Body of pancreas (tissue), 4 donors: Measurements from ENCODE around the gene OSBP2. TPM values are rescaled to one million over a fixed set of nuclear protein-coding genes. Genes with fewer than 3 reads are reported as not detected.

Source experiments
- ATAC-seq: fragments of 150-250 bp; one replicate; pipeline ENCODE4 v1.9.1; 2016
- DNase-seq, 4 donors: peaks; one replicate each; pipeline ENCODE4 v3.0.0-alpha.2; 2019
- H3K27ac ChIP-seq, 4 donors: fragments of 200-600 bp; sonication (generic); 1 replicate in 3 of 4; 2 replicates in 1 of 4; pipeline versions ENCODE4 v1.5.1 to v1.6.1; 2016 to 2019; ENCODE audit warnings: mild to moderate bottlenecking in 1 of 4, mixed read lengths in 1 of 4, moderate library complexity in 1 of 4
- H3K27me3 ChIP-seq, 2 donors: fragments of 200-600 bp; sonication (generic); one replicate each; pipeline ENCODE4 v1.6.0; 2016; ENCODE audit warnings: mild to moderate bottlenecking in 1 of 2
- H3K36me3 ChIP-seq, 2 donors: fragments of 200-600 bp; sonication (generic); replicated peaks in 1 of 2; 2 replicates each; pipeline ENCODE4 v1.5.1; 2016; ENCODE audit warnings: low read depth in 2 of 2; ENCODE audit not compliant: insufficient read depth in 1 of 2
- H3K4me1 ChIP-seq: fragments of 200-600 bp; sonication (generic); one replicate; pipeline ENCODE4 v1.6.0; 2016
- H3K4me3 ChIP-seq, 2 donors: fragments of 200-600 bp; sonication (generic); 1 replicate in 1 of 2; 2 replicates in 1 of 2; pipeline ENCODE4 v1.5.1; 2016 to 2019
- H3K9me3 ChIP-seq, 3 donors: fragments of 200-600 bp; sonication (generic); 1 replicate in 2 of 3; 2 replicates in 1 of 3; pipeline ENCODE4 v1.5.1; 2016
- POLR2A ChIP-seq, 3 donors: fragments of 450-650 bp; IDR thresholded peaks; one replicate each; pipeline ENCODE4 v1.6.1; 2016; ENCODE audit warnings: antibody characterized with exemption in 3 of 3, mild to moderate bottlenecking in 2 of 3
- WGBS, 2 donors: methylation state at CpG; one replicate each; pipeline ENCODE4 v1.1.5; 2017; 5-methylcytosine and 5-hydroxymethylcytosine counted together
- intact Hi-C: fragments of 100-400 bp; cut with DNase I; formaldehyde crosslinking; loops from one replicate; pipeline ENCODE4 v1.15.1; 2023
- total RNA-seq, 2 donors: library from RNA; depleted of rRNA; stranded (reverse); fragments of >200 nt; gene quantifications; one replicate each; pipeline ENCODE4 v1.1.0, GENCODE V29; 2016
- TF ChIP-seq, protein P1 (sequence below), 7 experiments: fragments of 450-650 bp in 4 of 7; fragments of 200-600 bp in 3 of 7; sonication (generic) in 3 of 7; IDR thresholded peaks; one replicate each; pipeline ENCODE4 v1.5.1; 2016 to 2019; ENCODE audit warnings: antibody characterized with exemption in 7 of 7

The OSBP2 gene
- total RNA-seq, 2 donors from 2014 or later = 2.3 to 3.0 TPM

- Histone ChIP-seq H3K9me3 (no peaks in the 10 kb centered on the region), H3K27me3 (no peaks in the 10 kb centered on the region), H3K36me3 (no peaks in the 10 kb centered on the region), H3K27ac (no peak overlapping the region), H3K4me3 (no peak overlapping the region), H3K4me1 (no peaks in the 10 kb centered on the region)
- DNase-seq (no peak), ATAC-seq (no peak)
- WGBS, 2 donors = 73 to 82% methylated on average over 2 of the region's 2 CpGs
- TF ChIP-seq, protein P1, sequence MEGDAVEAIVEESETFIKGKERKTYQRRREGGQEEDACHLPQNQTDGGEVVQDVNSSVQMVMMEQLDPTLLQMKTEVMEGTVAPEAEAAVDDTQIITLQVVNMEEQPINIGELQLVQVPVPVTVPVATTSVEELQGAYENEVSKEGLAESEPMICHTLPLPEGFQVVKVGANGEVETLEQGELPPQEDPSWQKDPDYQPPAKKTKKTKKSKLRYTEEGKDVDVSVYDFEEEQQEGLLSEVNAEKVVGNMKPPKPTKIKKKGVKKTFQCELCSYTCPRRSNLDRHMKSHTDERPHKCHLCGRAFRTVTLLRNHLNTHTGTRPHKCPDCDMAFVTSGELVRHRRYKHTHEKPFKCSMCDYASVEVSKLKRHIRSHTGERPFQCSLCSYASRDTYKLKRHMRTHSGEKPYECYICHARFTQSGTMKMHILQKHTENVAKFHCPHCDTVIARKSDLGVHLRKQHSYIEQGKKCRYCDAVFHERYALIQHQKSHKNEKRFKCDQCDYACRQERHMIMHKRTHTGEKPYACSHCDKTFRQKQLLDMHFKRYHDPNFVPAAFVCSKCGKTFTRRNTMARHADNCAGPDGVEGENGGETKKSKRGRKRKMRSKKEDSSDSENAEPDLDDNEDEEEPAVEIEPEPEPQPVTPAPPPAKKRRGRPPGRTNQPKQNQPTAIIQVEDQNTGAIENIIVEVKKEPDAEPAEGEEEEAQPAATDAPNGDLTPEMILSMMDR (IDR thresholded peaks at IDR 0.05) = no peak
- TF ChIP-seq POLR2A (IDR thresholded peaks at IDR 0.05) = no peak
- intact Hi-C loops = no loop called here
Observed at GRCh38 chr22:30681831-30682230, 12.8 kb upstream of the OSBP2 start.

DNA sequence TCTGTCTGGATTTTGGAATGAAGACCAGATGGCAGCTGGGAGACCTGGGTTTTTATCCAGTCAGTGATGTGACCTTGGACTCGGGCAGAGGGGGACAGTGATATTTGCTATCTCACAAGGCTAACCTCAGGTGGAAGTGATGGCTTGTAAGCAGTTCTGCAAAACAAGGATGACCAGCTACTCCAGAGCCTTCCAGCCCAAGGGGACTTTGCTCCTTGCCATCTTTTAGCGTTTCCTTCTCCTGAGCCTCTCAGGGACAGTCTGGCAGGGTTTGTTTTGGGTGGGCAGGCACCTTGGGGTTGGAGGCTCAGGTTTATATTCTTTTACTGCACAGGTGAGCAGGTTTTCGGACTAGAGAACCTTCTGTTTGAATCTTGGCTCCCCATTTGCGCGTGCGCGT is 9.5 kb upstream of the OSBP2 start:
- H3K27me3 ChIP-seq = no peaks in the 10 kb centered on the region
- no peaks in the 10 kb centered on the region for H3K9me3 ChIP-seq
- no peak for TF ChIP-seq POLR2A (IDR thresholded peaks at IDR 0.05)
- TF ChIP-seq, protein P1 (IDR thresholded peaks at IDR 0.05) = no peak
- intact Hi-C loops = no loop called here
- no peak overlapping the region for H3K27ac ChIP-seq
- H3K36me3 ChIP-seq = no peaks in the 10 kb centered on the region
- no peak overlapping the region for H3K4me3 ChIP-seq
- ATAC-seq (no peak), DNase-seq (no peak)
- WGBS, 2 donors = 66 to 68% methylated on average over 7 of the region's 7 CpGs
- no peaks in the 10 kb centered on the region for H3K4me1 ChIP-seq

DNA sequence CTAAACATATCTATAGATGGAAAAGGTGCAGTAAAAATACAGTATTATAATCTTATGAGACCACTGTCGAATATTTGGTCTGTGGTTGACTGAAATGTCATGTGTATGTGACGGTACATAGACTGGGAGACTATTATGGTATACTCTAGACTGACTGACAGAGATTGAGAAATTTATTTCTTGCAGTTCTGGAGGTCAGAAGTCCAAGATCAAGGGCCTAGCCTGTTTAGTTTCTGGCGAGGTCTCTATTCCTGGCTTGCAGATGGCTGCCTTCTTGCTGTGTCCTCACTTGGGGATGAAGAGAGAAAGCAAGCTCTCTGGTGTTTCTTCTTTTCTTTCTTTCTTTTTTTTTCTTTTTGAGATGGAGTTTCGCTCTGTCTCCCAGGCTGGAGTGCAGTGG is 7.3 kb upstream of the OSBP2 start:
- no peaks in the 10 kb centered on the region for H3K36me3 ChIP-seq
- H3K27ac ChIP-seq = no peak overlapping the region
- WGBS, 2 donors = 90 to 92% methylated on average over 4 of the region's 4 CpGs
- H3K9me3 ChIP-seq = no peaks in the 10 kb centered on the region
- intact Hi-C loops = no loop called here
- ATAC-seq (no peak), DNase-seq (no peak)
- TF ChIP-seq, protein P1 (IDR thresholded peaks at IDR 0.05) = no peak
- no peak for TF ChIP-seq POLR2A (IDR thresholded peaks at IDR 0.05)
- H3K27me3 ChIP-seq = no peaks in the 10 kb centered on the region
- no peaks in the 10 kb centered on the region for H3K4me1 ChIP-seq
- no peak overlapping the region for H3K4me3 ChIP-seq

DNA sequence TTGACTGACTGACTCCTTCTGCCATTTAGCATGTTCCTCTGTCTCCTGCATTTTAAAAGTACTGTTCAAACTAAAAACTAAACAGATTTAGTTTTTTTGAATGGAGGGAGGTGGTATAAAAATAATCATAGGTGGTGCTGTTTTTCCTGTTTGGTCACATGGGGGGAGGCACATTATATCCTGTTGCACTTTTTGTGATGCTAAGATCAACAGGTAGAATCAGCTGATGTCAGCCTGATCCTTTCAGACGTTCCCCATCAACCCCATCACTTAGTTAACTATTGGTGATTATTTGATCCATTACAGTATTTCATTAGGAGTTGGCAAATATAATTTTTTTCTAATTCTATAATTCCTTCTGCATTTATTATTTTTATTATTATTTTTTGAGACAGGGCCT is 5.1 kb upstream of the OSBP2 start:
- Histone ChIP-seq H3K27ac (no peak overlapping the region), H3K36me3 (no peaks in the 10 kb centered on the region), H3K4me1 (no peaks in the 10 kb centered on the region), H3K27me3 (no peaks in the 10 kb centered on the region), H3K9me3 (no peaks in the 10 kb centered on the region), H3K4me3 (no peak overlapping the region)
- WGBS, 2 donors = 35 to 56% methylated on average over 1 of the region's 1 CpG
- TF ChIP-seq, protein P1 (IDR thresholded peaks at IDR 0.05) = no peak
- TF ChIP-seq POLR2A (IDR thresholded peaks at IDR 0.05) = no peak
- ATAC-seq = no peak
- DNase-seq = no peak
- intact Hi-C loops = no loop called here

DNA sequence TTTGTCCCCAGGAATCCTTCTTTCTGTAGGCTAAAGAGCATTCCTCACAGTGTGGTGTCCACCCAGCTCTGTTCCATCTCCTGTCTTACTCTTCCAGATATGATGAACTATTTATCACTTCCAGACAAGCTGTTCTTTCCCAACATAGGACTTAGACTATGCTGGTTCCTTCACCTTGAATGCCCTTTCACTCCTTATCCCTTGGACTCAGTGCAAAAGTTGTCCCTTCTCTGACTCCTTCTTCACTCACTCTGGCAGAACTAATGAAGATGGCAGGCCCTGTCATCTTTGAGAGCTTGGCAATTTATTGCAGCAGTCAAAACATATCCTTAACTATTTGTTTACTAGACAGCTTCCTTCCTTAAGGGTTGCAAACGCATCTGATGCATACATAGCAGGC is 3.5 kb upstream of the OSBP2 start:
- Histone ChIP-seq H3K36me3 (no peaks in the 10 kb centered on the region), H3K27ac (no peak overlapping the region), H3K27me3 (no peaks in the 10 kb centered on the region), H3K4me1 (peaks cover 14% of the 10 kb centered on the region), H3K9me3 (no peaks in the 10 kb centered on the region), H3K4me3 (no peak overlapping the region)
- DNase-seq (no peak), ATAC-seq (no peak)
- intact Hi-C loops = no loop called here
- TF ChIP-seq POLR2A (IDR thresholded peaks at IDR 0.05) = no peak
- TF ChIP-seq, protein P1 (IDR thresholded peaks at IDR 0.05) = no peak
- WGBS, 2 donors = 70 to 79% methylated on average over 1 of the region's 1 CpG
